OCI-LY1 (cell line): ENCODE data around the gene UROC1.

Source experiments
- H2AFZ ChIP-seq: fragments of 200-600 bp; sonication (generic), shearing (Covaris generic); 2 replicates; pipeline ENCODE4 v1.6.0; 2014; ENCODE audit warnings: antibody characterized with exemption, mild to moderate bottlenecking, low read length
- H3F3A ChIP-seq: fragments of 200-600 bp; sonication (generic), shearing (Covaris generic); 2 replicates; pipeline ENCODE4 v1.6.0; 2014; ENCODE audit warnings: mild to moderate bottlenecking, antibody characterized with exemption, low read length, moderate library complexity; ENCODE audit not compliant: insufficient read depth
- H3K27ac ChIP-seq: fragments of 200-600 bp; sonication (generic); 2 replicates; pipeline ENCODE4 v1.5.1; 2014; ENCODE audit warnings: low read length, mixed run types, mild to moderate bottlenecking, low read depth; ENCODE audit not compliant: poor library complexity, severe bottlenecking
- H3K27me3 ChIP-seq: fragments of 200-600 bp; sonication (generic); 2 replicates; pipeline ENCODE4 v1.6.0; 2014; ENCODE audit warnings: antibody characterized with exemption, mild to moderate bottlenecking, low read length, moderate library complexity; ENCODE audit not compliant: insufficient read depth
- H3K36me3 ChIP-seq: fragments of 200-600 bp; sonication (generic); 2 replicates; pipeline ENCODE4 v1.6.1; 2014; ENCODE audit warnings: mild to moderate bottlenecking, antibody characterized with exemption, low read length, moderate library complexity, mixed read lengths; ENCODE audit not compliant: insufficient read depth
- H3K4me1 ChIP-seq: fragments of 200-600 bp; sonication (generic); 2 replicates; pipeline ENCODE4 v1.5.1; 2014; ENCODE audit warnings: mild to moderate bottlenecking, low read length, moderate library complexity; ENCODE audit not compliant: insufficient read depth, severe bottlenecking
- H3K4me2 ChIP-seq: fragments of 200-600 bp; sonication (generic), shearing (Covaris generic); 2 replicates; pipeline ENCODE4 v1.6.1; 2014; ENCODE audit warnings: low read length
- H3K4me3 ChIP-seq: fragments of 200-600 bp; sonication (generic); 2 replicates; pipeline ENCODE4 v1.5.1; 2014; ENCODE audit warnings: low read length, low read depth, mild to moderate bottlenecking, mixed read lengths; ENCODE audit not compliant: poor library complexity, severe bottlenecking
- H3K79me2 ChIP-seq: fragments of 200-600 bp; shearing (Covaris generic); 2 replicates; pipeline ENCODE4 v1.6.1; 2016; ENCODE audit warnings: mixed run types, low read length, mixed read lengths; ENCODE audit not compliant: insufficient read depth
- H3K9ac ChIP-seq: fragments of 200-600 bp; sonication (generic), shearing (Covaris generic); 2 replicates; pipeline ENCODE4 v1.6.1; 2014; ENCODE audit warnings: mild to moderate bottlenecking, low read length, mixed read lengths
- H3K9me2 ChIP-seq: fragments of 200-600 bp; sonication (generic), shearing (Covaris generic); 2 replicates; pipeline ENCODE4 v1.6.1; 2014; ENCODE audit warnings: low read depth, mild to moderate bottlenecking, low read length, mixed read lengths
- H3K9me3 ChIP-seq: fragments of 200-600 bp; shearing (Covaris generic); 2 replicates; pipeline ENCODE4 v1.6.1; 2014; ENCODE audit warnings: low read length, mixed read lengths
- H4K20me1 ChIP-seq: fragments of 200-600 bp; sonication (generic), shearing (Covaris generic); 2 replicates; pipeline ENCODE4 v1.6.0; 2016; ENCODE audit warnings: mild to moderate bottlenecking, low read length; ENCODE audit not compliant: insufficient read depth
- CTCF ChIP-seq: fragments of 200-600 bp; sonication (generic), shearing (Covaris generic); IDR thresholded peaks from 2 replicates; pipeline ENCODE4 v1.5.1; 2017; ENCODE audit warnings: mild to moderate bottlenecking, antibody characterized with exemption, low read length, moderate library complexity, mixed read lengths
- EZH2 ChIP-seq: fragments of 200-600 bp; sonication (generic), shearing (Covaris generic); IDR thresholded peaks from 2 replicates; pipeline ENCODE4 v1.8.0; 2017; ENCODE audit warnings: borderline replicate concordance, mixed run types, mild to moderate bottlenecking, antibody characterized with exemption, low read length, moderate library complexity, mixed read lengths

The UROC1 gene

GRCh38 chr3:126547721-126548120 lies 30.1 kb upstream of the UROC1 start:
- no peaks in the 10 kb centered on the region for H3K27me3 ChIP-seq
- no peak for TF ChIP-seq CTCF
- no peak for TF ChIP-seq EZH2
- no peaks in the 10 kb centered on the region for H3K9me3 ChIP-seq
- no peaks in the 10 kb centered on the region for H3K79me2 ChIP-seq
- no peak overlapping the region for H3K4me3 ChIP-seq
- H4K20me1 ChIP-seq, result no peaks in the 10 kb centered on the region
- no peaks in the 10 kb centered on the region for H3K4me1 ChIP-seq
- no peak overlapping the region for H3K27ac ChIP-seq
- H2AFZ ChIP-seq, result no peak overlapping the region
- H3K4me2 ChIP-seq, result no peak overlapping the region
- no peaks in the 10 kb centered on the region for H3K9me2 ChIP-seq
- H3K9ac ChIP-seq, result no peak overlapping the region
- no peaks in the 10 kb centered on the region for H3K36me3 ChIP-seq
- H3F3A ChIP-seq, result no peaks in the 10 kb centered on the region

GRCh38 chr3:126546549-126547239 lies 29.1 kb upstream of the UROC1 start:
- Histone ChIP-seq H3K27me3 (no peaks in the 10 kb centered on the region), H3K4me1 (no peaks in the 10 kb centered on the region), H3K9me2 (no peaks in the 10 kb centered on the region), H3K4me3 (no peak overlapping the region), H4K20me1 (no peaks in the 10 kb centered on the region), H3K9ac (no peak overlapping the region), H3K4me2 (no peak overlapping the region), H3K79me2 (no peaks in the 10 kb centered on the region), H3K27ac (no peak overlapping the region), H3K36me3 (no peaks in the 10 kb centered on the region), H3F3A (no peaks in the 10 kb centered on the region), H2AFZ (no peak overlapping the region), H3K9me3 (no peaks in the 10 kb centered on the region)
- no peak for TF ChIP-seq CTCF
- no peak for TF ChIP-seq EZH2

GRCh38 chr3:126546013-126546412 lies 28.4 kb upstream of the UROC1 start:
- Histone ChIP-seq H3F3A (no peaks in the 10 kb centered on the region), H3K79me2 (no peaks in the 10 kb centered on the region), H4K20me1 (no peaks in the 10 kb centered on the region), H3K4me1 (no peaks in the 10 kb centered on the region), H3K36me3 (no peaks in the 10 kb centered on the region), H2AFZ (no peak overlapping the region), H3K9ac (no peak overlapping the region), H3K9me2 (no peaks in the 10 kb centered on the region), H3K4me3 (no peak overlapping the region), H3K27me3 (no peaks in the 10 kb centered on the region), H3K4me2 (no peak overlapping the region), H3K9me3 (no peaks in the 10 kb centered on the region), H3K27ac (no peak overlapping the region)
- no peak for TF ChIP-seq EZH2
- TF ChIP-seq CTCF, result no peak
